Activated CD4-positive, alpha-beta T cell treated with anti-CD3 and anti-CD28 coated beads, Interleukin-2, amount 10 ng/mL, durations not matched to agents 7 days and 5 days (primary cell): ENCODE data around the gene PDGFC. TPM values are rescaled to one million over a fixed set of nuclear protein-coding genes. Genes with fewer than 3 reads are reported as not detected.

Experiments used
- CTCF ChIA-PET: fragments of 350-600 bp; sonication (Branson Sonifier 250); formaldehyde crosslinking; loops from one replicate; lab custom pipeline; 2021; ENCODE audit warnings: antibody characterized with exemption; lab: Charles Lee
- POLR2A ChIA-PET: fragments of 350-600 bp; sonication (Branson Sonifier 250); formaldehyde crosslinking; loops from one replicate; lab custom pipeline; 2021; ENCODE audit warnings: antibody characterized with exemption; lab: Charles Lee
- DNase-seq: peaks from one replicate; pipeline ENCODE4 v3.0.0-alpha.2; 2020
- H3K27ac Mint-ChIP-seq: one replicate; pipeline ENCODE4 v1.8.0; 2021; ENCODE audit warnings: mild to moderate bottlenecking, moderate library complexity, mixed read lengths
- H3K27me3 Mint-ChIP-seq: one replicate; pipeline ENCODE4 v1.8.0; 2021; ENCODE audit warnings: mixed read lengths
- H3K36me3 Mint-ChIP-seq: one replicate; pipeline ENCODE4 v1.8.0; 2021; ENCODE audit warnings: low read depth, mixed read lengths
- H3K4me1 Mint-ChIP-seq: one replicate; pipeline ENCODE4 v1.8.0; 2021; ENCODE audit warnings: mixed read lengths
- H3K4me3 Mint-ChIP-seq: one replicate; pipeline ENCODE4 v1.8.0; 2021; ENCODE audit warnings: mild to moderate bottlenecking, moderate library complexity, mixed read lengths
- H3K9me3 Mint-ChIP-seq: one replicate; pipeline ENCODE4 v1.8.0; 2021; ENCODE audit warnings: mixed read lengths
- total RNA-seq, 2 experiments: library from RNA; stranded (reverse); gene quantifications; one replicate each; pipeline ENCODE4 v1.2.3, GENCODE V29; 2021

PDGFC gene
- total RNA-seq, 2 experiments from 2014 or later, result not detected

- POLR2A ChIA-PET, result no interaction called here
- H3K27me3 Mint-ChIP-seq, result no peaks in the 10 kb centered on the region
- CTCF ChIA-PET, result no interaction called here
Measured at GRCh38 chr4:156901871-156902270, 69.7 kb downstream of the PDGFC start.

GRCh38 chr4:156898373-156899117 is 73.1 kb downstream of the PDGFC start:
- ChIA-PET CTCF (no interaction called here), POLR2A (no interaction called here)
- no peak for DNase-seq
- Mint-ChIP-seq H3K27me3 (no peaks in the 10 kb centered on the region), H3K9me3 (no peaks in the 10 kb centered on the region), H3K36me3 (no peaks in the 10 kb centered on the region), H3K4me3 (no peak overlapping the region), H3K4me1 (no peaks in the 10 kb centered on the region), H3K27ac (no peak overlapping the region)

More at GRCh38 chr4:156901871-156902270, 69.7 kb downstream of the PDGFC start:
- no peaks in the 10 kb centered on the region for H3K9me3 Mint-ChIP-seq
- no peaks in the 10 kb centered on the region for H3K36me3 Mint-ChIP-seq
- no peak overlapping the region for H3K4me3 Mint-ChIP-seq
- no peaks in the 10 kb centered on the region for H3K4me1 Mint-ChIP-seq
- DNase-seq, result no peak
- no peak overlapping the region for H3K27ac Mint-ChIP-seq

- no peaks in the 10 kb centered on the region for H3K9me3 Mint-ChIP-seq
- ChIA-PET CTCF (no interaction called here), POLR2A (no interaction called here)
- H3K4me3 Mint-ChIP-seq, result no peak overlapping the region
- H3K36me3 Mint-ChIP-seq, result no peaks in the 10 kb centered on the region
- no peak for DNase-seq
- no peaks in the 10 kb centered on the region for H3K4me1 Mint-ChIP-seq
- no peaks in the 10 kb centered on the region for H3K27me3 Mint-ChIP-seq
- H3K27ac Mint-ChIP-seq, result no peak overlapping the region
Measured at GRCh38 chr4:156896527-156896926, 75.1 kb downstream of the PDGFC start.

- no peak overlapping the region for H3K4me3 Mint-ChIP-seq
- no peaks in the 10 kb centered on the region for H3K4me1 Mint-ChIP-seq
- ChIA-PET CTCF (no interaction called here), POLR2A (no interaction called here)
- no peaks in the 10 kb centered on the region for H3K36me3 Mint-ChIP-seq
- no peaks in the 10 kb centered on the region for H3K9me3 Mint-ChIP-seq
- no peaks in the 10 kb centered on the region for H3K27me3 Mint-ChIP-seq
- H3K27ac Mint-ChIP-seq, result no peak overlapping the region
- no peak for DNase-seq
Measured at GRCh38 chr4:156894234-156894633, 77.4 kb downstream of the PDGFC start.

- Mint-ChIP-seq H3K27ac (no peak overlapping the region), H3K4me3 (no peak overlapping the region), H3K27me3 (no peaks in the 10 kb centered on the region), H3K9me3 (no peaks in the 10 kb centered on the region), H3K4me1 (no peaks in the 10 kb centered on the region), H3K36me3 (no peaks in the 10 kb centered on the region)
- ChIA-PET CTCF (no interaction called here), POLR2A (no interaction called here)
- DNase-seq, result no peak
Measured at GRCh38 chr4:156892805-156893204, 78.8 kb downstream of the PDGFC start.

- ChIA-PET CTCF (no interaction called here), POLR2A (no interaction called here)
- Mint-ChIP-seq H3K4me3 (no peak overlapping the region), H3K36me3 (no peaks in the 10 kb centered on the region), H3K27me3 (no peaks in the 10 kb centered on the region), H3K4me1 (no peaks in the 10 kb centered on the region), H3K27ac (no peak overlapping the region), H3K9me3 (no peaks in the 10 kb centered on the region)
- DNase-seq, result no peak
Measured at GRCh38 chr4:156889616-156890594, 81.7 kb downstream of the PDGFC start.

- no peaks in the 10 kb centered on the region for H3K9me3 Mint-ChIP-seq
- no peaks in the 10 kb centered on the region for H3K27me3 Mint-ChIP-seq
- ChIA-PET POLR2A (no interaction called here), CTCF (no interaction called here)
- H3K4me1 Mint-ChIP-seq, result no peaks in the 10 kb centered on the region
- H3K36me3 Mint-ChIP-seq, result no peaks in the 10 kb centered on the region
- DNase-seq, result no peak
- H3K27ac Mint-ChIP-seq, result no peak overlapping the region
- H3K4me3 Mint-ChIP-seq, result no peak overlapping the region
Measured at GRCh38 chr4:156888762-156889161, 82.8 kb downstream of the PDGFC start.

GRCh38 chr4:156886481-156886880 is 85.1 kb downstream of the PDGFC start:
- no peak for DNase-seq
- H3K4me3 Mint-ChIP-seq, result no peak overlapping the region
- no peaks in the 10 kb centered on the region for H3K9me3 Mint-ChIP-seq
- ChIA-PET POLR2A (no interaction called here), CTCF (no interaction called here)
- H3K27ac Mint-ChIP-seq, result no peak overlapping the region
- H3K4me1 Mint-ChIP-seq, result no peaks in the 10 kb centered on the region
- H3K36me3 Mint-ChIP-seq, result no peaks in the 10 kb centered on the region
- H3K27me3 Mint-ChIP-seq, result no peaks in the 10 kb centered on the region

- Mint-ChIP-seq H3K27ac (no peak overlapping the region), H3K9me3 (no peaks in the 10 kb centered on the region), H3K36me3 (no peaks in the 10 kb centered on the region), H3K4me3 (no peak overlapping the region), H3K27me3 (no peaks in the 10 kb centered on the region), H3K4me1 (no peaks in the 10 kb centered on the region)
- CTCF ChIA-PET, result no interaction called here
- POLR2A ChIA-PET, result no interaction called here
- no peak for DNase-seq
Measured at GRCh38 chr4:156885374-156885773, 86.2 kb downstream of the PDGFC start.

- Mint-ChIP-seq H3K27ac (no peak overlapping the region), H3K27me3 (no peaks in the 10 kb centered on the region), H3K36me3 (no peaks in the 10 kb centered on the region), H3K4me1 (no peaks in the 10 kb centered on the region), H3K4me3 (no peak overlapping the region), H3K9me3 (no peaks in the 10 kb centered on the region)
- POLR2A ChIA-PET, result no interaction called here
- CTCF ChIA-PET, result no interaction called here
- no peak for DNase-seq
Measured at GRCh38 chr4:156884183-156884582, 87.4 kb downstream of the PDGFC start.

- H3K27ac Mint-ChIP-seq, result no peak overlapping the region
- ChIA-PET POLR2A (no interaction called here), CTCF (no interaction called here)
- DNase-seq, result no peak
- no peaks in the 10 kb centered on the region for H3K36me3 Mint-ChIP-seq
- H3K27me3 Mint-ChIP-seq, result no peaks in the 10 kb centered on the region
- no peaks in the 10 kb centered on the region for H3K4me1 Mint-ChIP-seq
- no peaks in the 10 kb centered on the region for H3K9me3 Mint-ChIP-seq
- H3K4me3 Mint-ChIP-seq, result no peak overlapping the region
Measured at GRCh38 chr4:156875704-156876103, 95.9 kb downstream of the PDGFC start.

- CTCF ChIA-PET, result no interaction called here
- POLR2A ChIA-PET, result no interaction called here
Measured at GRCh38 chr4:156875055-156875454, 96.5 kb downstream of the PDGFC start.

GRCh38 chr4:156873799-156874198 is 97.8 kb downstream of the PDGFC start:
- ChIA-PET POLR2A (no interaction called here), CTCF (no interaction called here)
- Mint-ChIP-seq H3K27ac (no peak overlapping the region), H3K4me1 (no peaks in the 10 kb centered on the region), H3K36me3 (no peaks in the 10 kb centered on the region), H3K4me3 (no peak overlapping the region), H3K9me3 (no peaks in the 10 kb centered on the region), H3K27me3 (no peaks in the 10 kb centered on the region)
- no peak for DNase-seq

More at GRCh38 chr4:156875055-156875454, 96.5 kb downstream of the PDGFC start:
- Mint-ChIP-seq H3K4me3 (no peak overlapping the region), H3K4me1 (no peaks in the 10 kb centered on the region), H3K27ac (no peak overlapping the region), H3K36me3 (no peaks in the 10 kb centered on the region), H3K9me3 (no peaks in the 10 kb centered on the region), H3K27me3 (no peaks in the 10 kb centered on the region)
- no peak for DNase-seq
